ENCODE measurements around the gene PFN1.

PFN1 gene

DNA sequence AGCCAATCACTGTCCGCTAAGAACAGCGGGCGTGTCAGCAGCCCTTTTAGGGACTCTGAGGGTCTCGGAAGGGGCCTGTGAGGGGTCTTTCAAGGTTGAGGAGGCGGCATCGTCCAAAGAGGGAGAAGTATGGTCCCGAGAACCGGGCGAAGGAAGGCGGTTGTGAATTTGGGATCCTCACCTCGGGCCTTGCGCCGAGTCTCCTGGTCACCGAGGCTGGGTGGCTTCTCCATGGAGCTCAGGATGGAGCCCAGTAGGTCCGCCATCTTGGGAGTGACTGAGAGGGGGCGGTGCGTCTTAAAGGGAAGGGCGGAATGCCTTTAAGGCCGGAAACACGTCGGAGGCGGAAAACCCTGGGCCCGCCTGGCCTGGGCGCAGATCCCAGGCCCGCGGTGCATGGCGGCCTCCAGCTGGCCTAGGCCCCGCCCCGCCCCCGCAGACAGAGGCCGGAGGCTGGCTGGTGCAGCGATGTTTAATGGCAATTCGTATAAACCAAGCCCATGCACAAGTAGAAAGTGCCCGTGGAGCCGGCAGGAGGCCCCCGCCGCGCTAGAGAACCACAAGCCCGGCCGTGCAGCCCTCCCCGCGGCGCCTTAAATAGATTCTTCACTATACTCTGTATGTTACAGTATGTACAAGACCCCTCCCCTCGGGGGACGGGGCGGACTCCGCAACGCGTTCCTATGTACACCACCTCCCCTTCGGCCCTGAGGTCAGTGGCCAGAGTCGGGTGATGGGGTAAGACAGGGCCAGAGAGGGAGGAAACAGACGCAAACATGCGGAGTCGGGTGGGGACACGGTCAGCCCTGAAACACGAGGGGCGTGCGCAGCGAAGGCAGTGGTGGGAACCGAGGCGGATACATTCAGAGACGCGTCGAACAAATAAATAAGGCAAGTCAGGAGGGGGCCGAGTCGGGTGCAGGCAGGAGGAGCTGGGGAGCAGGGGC lies 19.5 kb upstream of the PFN1 start, which contains the start of gene SPAG7:
Gene SPAG7 (minus strand): TSS at position 279 of the 947 bp plus-strand sequence. CDS start 13 bp downstream, at position 266.
- peak; percentile 96 for DNase-seq

DNA sequence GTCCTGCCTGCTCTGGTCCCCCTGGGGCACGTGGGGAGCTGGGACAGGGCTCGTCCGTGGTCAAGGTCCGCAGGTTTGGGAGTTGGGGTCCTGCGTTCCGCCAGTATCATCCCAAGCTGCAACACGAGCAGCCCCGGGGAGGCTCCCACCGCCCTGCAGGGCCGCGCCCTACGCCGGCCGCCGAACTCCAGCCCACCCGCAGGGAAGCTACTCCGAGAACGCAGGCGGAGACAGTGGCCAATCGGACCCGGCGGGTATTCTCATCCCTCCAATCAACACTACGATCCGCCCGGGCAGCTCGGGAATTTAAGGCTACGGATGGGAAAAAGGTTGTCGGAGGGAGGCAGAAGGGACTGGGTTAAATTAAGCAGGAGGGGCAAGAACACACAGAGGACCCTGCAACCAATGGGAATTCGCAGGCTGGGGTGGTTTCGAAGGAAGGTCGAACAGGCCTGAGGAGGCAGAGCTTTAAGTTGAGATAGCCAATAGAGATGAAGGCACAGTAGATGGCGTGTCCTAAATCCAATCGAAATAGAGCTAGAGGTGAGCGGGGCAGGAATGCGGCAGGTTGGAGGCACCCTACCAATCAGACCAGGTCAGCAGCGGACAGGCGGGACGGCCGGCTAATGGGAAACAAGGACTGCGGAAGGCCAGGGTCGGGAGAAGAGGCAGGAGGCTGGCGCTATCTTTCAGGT lies 18.7 kb upstream of the PFN1 start:
- peak; percentile 99 for DNase-seq

DNA sequence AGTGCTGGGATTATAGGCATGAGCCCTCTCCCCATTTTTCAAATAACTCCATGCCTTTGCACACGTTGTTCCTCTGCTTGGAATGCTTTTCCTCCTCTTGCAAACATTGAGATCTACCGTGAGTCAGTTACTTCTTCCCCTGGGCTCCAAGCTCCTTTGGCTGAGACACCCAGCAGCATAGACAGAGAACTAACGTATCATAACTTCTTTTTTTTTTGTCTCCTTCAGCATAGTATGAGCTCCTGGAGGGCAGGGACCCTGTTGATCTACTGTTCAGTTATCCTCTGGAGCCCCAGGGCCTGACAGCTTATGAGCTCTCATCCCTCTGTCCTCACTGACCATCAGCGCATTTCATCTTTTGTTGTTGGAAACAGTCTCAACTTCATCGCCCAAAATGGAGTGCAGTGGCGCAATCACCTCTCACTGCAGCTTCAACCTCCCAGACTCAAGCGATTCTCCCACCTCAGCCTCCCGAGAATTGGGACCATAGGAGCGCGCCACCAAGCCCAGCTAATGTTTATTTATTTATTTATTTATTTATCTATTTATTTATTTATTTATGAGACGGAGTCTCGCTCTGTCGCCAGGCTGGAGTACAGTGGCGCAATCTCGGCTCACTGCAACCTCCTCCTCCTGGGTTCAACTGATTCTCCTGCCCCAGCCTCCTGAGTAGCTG lies 17.1 kb upstream of the PFN1 start:
- no peak for DNase-seq

DNA sequence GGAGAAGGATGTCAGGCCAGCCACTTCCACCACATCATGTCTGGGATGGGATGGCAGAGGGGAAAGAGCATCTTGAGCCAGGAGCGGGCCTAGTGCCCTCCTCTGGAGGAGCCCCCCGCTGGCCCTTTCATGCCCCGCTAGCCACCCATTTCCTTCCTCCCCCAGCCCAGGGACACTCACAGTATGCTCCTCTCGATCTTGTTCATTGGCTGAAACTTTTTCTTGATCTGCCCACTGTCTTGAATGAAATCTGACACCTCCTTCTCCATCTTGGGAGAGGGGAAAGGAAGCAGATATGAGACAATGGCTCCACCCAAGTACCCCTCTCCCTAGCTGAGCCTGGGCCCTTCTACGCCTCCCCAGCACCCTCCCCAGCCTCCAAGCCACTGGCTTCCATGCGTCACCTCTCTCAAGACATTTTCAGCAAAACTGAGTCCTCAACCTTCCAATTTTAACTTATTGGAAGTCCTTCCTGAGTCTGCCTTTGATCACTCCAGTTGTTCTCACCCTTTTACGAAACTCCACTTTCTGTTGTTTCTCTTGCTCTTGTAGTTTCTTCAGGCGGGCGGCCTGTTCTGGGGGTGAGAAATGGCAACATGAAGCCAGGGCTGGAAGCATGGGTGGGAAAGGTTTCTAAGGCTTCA lies 12.1 kb upstream of the PFN1 start:
- DNase-seq, result no peak

DNA sequence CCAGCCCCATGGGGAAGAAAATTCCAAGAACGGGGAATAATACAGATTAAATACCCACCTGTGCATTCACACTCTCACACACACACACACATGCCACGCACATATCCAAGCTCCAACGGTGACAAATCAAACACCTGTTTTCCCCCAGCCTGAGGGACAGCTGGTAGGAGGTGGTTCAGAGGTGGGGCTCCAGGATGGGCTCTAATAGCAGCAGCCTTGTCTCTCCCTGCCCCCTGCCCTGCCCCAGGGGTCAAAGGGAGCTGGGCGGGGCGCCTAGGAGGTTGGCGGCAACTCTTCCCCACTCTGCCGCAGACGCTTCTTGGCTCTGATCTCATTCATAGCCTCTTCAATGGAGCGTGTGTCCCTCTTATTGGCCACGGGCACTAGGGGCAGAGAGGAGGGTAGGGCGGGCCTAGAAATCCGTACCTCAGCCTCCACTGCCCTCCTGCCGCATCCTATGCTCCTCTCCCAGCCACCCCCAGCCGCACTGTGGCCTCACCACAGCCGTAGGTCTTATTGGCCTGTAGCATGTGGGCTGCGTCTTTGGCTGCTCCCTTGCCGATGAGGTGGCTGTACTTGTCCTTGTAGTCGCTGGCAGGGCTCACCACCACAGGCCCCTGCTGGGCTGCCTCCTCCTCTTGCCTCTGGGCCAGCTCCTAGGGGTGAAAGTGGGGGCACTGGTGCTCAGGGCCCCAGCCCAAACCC lies 11.1 kb upstream of the PFN1 start:
- no peak for DNase-seq

DNA sequence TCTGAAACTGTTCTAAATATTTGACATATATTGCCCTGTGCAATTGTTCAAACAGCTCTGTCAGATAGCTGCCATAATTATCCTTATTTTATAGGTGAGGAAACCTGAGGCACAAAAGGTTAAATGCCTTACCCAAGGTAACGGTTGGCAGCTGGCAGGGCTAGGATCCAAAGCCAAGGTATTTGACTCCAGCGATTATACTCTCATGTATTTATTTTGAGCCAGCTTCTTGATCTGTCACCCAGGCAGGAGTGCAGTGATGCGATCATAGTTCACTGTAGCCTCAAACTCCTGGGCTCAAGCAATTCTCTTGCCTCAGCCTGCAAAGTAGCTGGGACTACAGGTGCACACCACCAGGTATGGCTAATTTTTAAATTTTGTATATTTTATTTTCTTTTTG lies 9.8 kb upstream of the PFN1 start:
- DNase-seq, result no peak

DNA sequence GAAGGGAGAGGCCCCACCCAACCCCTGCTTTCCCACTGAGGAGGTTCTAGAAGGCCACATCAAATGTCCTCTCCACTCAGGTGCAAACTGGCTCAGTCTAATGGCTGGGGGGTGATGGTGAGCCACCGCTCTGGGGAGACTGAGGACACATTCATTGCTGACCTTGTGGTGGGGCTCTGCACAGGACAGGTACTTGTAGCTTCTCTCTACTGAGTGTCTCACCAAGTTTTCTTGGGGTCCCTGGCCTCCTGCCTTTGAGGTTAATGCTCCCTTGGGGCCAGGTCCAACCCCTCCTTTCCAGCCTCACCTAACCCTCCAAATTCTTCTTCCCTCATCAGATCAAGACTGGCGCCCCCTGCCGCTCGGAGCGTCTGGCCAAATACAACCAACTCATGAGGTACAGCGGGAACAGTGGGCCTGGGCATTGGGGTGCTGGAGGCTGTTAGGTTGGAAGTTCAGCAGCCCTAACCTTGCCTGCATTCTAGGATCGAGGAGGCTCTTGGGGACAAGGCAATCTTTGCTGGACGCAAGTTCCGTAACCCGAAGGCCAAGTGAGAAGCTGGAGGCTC lies 8.2 kb upstream of the PFN1 start:
- DNase-seq, result no peak

DNA sequence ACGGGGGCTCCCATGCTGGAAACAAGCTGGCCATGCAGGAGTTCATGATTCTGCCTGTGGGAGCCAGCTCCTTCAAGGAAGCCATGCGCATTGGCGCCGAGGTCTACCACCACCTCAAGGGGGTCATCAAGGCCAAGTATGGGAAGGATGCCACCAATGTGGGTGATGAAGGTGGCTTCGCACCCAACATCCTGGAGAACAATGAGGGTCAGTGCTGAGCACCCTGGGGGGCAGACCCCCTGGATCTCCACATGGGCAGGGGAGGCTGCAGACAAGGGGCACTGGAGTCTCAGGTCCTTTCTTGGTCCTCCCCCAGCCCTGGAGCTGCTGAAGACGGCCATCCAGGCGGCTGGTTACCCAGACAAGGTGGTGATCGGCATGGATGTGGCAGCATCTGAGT lies 6.8 kb upstream of the PFN1 start:
- no peak for DNase-seq

DNA sequence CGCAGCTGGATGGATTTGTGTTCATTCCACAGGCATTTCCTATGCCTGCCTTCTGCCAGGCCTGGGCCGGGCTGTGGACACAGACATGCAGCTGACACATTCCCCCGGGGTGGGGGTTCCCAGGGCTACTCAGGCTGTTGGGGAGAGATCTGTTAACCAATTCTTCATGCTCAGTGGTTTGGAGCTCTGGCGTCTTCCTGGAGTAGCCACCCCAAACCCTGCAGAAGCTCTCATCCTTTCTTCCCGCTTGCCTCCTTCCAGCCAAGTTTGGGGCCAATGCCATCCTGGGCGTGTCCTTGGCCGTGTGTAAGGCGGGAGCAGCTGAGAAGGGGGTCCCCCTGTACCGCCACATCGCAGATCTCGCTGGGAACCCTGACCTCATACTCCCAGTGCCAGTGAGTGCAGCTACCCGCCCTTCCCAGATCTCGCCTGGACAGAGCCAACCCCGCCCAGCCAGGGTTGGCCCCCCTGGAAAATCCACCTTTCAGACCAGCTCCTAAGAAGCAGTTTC lies 5.2 kb upstream of the PFN1 start:
- no peak for DNase-seq

DNA sequence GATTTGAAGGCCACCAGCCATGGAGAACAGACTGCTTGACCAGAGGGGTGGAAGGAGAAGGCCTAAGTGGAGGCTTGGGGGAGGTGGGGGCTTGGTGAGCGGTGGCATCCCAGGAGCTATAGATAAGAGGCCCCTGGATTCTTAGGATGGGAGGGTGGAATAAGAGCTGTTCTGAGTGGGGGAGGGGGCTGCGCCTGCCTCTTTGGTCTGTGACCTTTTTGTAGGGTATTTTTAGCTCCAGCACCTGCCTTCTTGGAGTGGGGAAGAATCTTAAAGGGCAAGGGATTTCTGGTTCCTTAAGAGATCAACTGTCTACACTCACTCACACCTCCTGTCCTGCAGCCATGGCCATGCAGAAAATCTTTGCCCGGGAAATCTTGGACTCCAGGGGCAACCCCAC lies 3.2 kb upstream of the PFN1 start:
- no peak for DNase-seq

DNA sequence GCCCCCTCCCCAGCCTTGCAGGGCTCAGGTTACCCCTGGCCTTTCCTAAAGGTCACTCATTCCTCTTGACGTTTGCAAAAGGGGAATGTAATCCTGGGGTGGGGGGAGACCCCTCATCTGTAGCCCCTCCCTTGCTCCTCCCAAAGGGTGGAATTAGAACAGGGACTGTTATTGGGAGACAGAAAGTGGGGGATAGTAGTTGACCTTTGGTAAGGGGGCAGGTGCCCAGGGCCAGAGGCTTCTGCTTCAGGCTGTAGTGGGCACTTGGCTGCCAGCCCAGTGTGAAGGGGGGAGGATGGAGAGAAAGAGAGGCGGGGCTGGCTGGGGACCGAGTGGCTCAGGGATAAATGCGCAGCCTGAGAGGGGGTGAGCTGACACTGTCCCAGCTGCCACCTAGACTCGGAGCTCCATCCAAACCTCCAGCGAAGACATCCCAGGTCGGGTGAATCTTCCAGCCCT lies 2.4 kb upstream of the PFN1 start, which contains the start of gene ENO3:
Gene ENO3 (plus strand): TSS at position 374 of the 459 bp plus-strand sequence. CDS start 711 bp downstream, outside the sequence.
- no peak for DNase-seq

DNA sequence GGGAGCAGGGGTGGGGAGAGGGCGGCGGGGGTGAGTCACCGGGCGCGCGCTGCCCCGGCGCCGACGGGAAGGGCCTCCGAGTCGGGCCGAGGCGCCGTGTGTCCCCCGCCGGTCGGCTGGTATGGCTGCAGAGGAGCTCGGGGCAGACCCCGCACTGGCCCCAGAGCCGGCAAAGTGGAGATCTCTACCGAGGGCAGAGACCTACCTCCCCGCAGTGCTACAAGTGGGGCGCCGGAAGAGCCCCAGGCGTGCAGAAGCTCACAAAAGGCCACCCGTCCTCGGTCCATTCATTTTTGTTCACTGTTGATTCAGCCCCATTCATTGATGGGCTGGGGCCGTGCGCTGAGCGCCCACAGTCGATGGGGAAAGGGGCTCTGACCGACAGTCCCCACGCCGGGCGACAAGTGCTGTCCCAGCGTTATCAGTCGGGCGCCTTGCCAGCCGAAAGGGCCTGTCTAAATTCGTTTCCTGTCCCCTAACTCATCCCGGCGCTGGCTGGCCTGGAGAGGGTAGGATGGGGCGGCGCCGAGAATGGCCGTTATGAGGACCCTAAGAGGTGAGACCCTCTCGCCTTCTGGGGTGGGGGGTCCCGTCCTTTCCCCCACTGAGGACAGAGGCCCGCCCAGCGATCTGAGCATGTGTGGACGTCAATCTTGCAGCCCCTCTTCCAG lies 1.9 kb upstream of the PFN1 start:
- DNase-seq, result no peak

DNA sequence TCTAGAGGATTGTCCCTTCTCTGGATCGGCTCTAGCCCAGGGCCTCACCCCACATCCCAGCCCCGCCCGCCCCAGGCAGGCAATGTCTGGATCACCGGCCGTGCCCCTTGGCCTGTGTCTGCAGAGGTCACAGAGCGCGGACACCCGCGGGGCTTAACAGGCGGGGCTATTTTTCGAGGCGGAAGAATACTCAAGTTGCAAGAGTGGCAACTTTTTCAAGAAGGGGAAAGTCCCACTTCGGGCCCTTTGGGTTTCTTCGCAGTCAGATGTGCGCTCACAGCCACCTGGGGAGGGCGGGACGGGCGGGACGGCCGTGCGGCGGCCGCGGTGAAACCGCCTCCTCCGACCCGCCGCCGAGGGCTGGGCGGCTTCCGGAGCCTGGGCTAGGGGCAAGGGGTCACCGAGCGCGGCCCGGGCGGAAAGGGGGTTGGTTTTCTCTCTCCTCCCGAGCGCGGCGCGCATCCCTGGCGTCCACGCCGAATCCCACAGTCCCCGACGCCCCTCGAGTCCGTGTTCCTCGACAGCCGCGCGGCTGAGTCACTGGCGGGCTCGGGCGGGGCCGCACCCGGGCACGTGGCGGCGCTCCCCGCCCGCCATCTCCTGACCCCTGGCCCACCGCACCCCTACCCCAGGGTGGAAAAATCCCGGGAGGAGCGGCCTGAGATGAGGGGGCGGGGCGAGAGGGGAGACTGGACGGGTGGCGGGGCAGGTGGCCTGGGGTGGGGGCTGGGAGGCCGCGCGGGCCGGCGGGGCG lies 1.2 kb upstream of the PFN1 start:
- peak; percentile 95 for DNase-seq

DNA sequence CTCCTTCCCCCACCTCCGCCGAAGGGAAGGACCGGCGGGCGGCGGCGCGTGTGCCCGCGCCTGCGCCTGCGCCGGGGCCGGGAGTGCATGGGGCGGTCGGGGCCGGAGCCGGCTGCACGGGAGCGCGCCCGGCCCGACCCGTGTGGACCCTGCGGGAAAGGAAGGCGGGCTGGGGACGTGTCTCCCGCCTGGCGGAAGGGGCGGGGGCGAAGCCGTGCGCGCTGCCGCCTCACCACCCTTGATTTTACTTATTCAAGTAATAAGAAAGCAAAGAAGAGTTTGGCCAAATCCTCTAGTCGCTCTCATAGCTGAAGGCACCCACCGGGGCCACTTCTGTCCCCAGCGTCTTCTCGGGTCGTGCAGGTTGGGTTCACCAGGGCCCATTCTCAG lies 596 bp upstream of the PFN1 start:
- DNase-seq, result peak; percentile 93

DNA sequence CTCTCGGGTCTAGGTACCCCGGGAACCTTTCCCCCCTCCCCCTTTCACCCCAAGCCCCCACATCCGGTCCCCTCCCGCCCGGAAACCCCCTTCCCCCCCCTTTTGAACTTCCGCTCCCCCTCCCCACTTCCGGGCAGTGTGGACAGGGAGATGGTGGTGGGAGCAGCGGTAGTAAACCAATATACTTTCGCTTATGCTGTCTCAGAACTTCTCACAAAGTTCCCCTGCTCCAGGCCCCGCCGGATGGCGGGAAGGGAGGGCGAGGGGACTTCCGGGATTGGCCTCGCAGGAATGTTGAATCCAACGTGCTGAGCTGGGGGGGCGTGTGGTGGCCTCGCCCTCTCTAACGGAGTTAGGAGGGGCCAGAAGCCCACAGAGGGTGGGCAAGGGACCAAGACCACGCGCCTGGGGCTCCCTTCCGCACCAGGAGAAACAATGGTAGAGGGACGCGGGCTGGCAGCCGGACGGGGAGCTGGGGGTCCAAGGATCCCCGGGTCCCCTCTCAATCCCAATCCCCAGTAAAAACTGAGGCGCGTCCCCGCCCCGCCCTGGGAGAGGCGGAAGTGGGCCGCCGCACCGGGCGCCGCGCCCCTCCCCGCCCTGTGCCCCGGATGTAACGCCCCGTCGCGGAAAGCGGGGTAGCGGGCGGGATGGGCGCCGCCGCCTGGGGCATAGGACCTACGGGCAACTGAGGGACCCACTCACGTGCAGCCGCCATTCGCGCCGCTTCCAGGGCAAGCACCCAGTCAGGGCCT lies 742 bp downstream of the PFN1 start:
- DNase-seq, result peak; percentile 76

DNA sequence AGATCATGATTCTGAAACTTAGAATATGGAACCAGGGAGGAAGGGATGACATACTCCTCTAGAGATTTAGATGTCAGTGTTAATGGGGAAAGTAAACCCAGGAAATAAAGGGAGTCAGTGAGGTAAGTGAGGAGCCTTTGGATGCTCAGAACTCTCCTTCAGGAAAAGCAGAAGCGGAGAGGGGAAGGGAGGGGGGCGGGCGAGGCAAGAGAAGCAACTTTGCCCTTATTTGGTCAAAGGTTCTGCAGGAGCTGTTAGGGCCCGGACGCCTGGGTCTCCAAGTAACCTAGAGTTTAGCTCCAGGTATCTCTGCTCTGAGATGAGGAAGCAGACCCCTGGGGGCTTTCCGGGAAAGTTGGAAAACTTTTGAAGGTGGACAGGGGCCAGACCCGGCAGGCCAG lies 1.3 kb downstream of the PFN1 start:
- DNase-seq, result peak; percentile 40

DNA sequence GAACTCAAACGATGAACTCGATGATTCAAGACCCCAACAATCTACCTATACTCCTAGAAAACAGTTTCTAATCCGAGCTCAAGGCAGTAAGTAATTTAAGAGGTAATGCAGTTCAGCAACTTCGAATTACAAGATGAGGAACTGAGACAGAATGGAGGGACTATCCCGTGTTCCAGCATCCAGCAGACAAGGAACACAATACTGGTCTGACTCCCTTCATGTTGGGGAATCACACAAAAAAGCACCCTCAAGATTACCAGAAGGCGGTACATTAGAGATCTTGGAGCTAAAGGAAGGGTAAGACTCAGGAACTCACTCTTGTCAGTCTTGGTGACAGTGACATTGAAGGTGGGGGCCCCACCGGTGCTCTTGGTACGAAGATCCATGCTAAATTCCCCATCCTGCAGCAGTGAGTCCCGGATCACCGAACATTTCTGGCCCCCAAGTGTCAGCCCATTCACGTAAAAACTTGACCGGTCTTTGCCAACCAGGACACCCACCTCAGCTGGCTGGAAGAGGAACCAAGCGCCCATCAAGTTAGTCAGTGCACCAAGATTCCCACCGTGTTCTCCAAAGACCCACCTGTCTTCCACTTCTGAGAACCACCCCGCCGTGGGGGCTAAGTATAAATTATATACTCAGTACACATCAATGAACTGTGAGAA lies 1.9 kb downstream of the PFN1 start:
- peak; percentile 68 for DNase-seq

DNA sequence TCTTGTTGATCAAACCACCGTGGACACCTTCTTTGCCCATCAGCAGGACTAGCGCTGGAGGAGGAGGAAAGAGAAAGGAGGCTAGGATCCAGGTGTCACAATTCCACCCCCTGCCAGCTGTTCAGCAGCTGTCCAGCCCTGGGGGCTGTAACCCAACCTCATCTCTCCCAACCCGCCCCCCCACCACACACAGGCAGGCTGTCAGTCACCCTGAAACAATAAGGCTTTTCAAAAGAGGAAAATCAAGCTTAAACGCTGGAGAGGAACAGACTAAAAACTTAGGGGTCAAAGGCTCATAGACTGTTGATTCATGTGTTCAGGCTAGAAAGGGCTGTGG lies 2.4 kb downstream of the PFN1 start:
- DNase-seq, result peak; percentile 10

Measured in inflammatory macrophage treated with lipopolysaccharide for 4 hours (primary cell).